ENCODE measurements around the gene PRPF8. TPM values are rescaled to one million over a fixed set of nuclear protein-coding genes. Genes with fewer than 3 reads are reported as not detected.
A peak's percentile ranks its signal among the peaks of the same experiment; 100 is the strongest.

PRPF8 gene
- total RNA-seq, 1 donor from 2014 or later: 321 TPM

DNA sequence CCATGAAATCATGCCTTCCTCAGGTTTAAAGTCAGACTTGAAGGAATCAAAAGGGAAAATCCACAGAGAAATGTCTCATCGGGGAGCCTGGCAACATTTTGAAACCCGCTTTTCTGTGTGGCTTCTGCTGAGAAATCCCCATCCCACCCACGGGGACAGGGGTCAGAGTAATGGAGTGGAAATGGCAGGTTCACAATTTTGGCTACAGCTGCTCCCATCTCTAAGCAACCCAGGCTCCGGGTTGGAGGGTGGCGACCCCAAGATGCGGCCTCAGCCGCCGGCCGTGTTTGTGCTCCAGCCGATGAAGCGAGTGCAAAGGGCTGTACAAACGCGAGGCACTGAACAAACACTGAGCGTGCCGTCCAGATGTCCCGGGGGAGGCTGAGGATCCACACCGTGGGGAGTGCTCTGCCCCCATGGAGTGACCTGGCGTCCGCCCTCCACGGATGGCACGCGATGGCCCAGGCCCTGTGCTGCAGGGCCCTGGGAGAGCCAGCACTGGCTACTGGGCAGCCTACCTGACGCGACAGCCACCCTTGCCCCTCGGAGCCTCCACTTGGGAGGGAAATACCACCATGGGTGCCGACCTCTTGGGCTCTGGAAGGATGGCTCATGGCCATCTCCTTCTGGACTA lies 78.2 kb downstream of the PRPF8 start:
- Mint-ChIP-seq H3K27ac (no peak overlapping the region), H3K27me3 (no peaks in the 10 kb centered on the region), H3K36me3 (no peaks in the 10 kb centered on the region), H3K4me3 (no peak overlapping the region), H3K9me3 (no peaks in the 10 kb centered on the region), H3K4me1 (ENCODE audit: unreplicated experiment) (peaks cover 9% of the 10 kb centered on the region)
- TF ChIP-seq, protein P1, sequence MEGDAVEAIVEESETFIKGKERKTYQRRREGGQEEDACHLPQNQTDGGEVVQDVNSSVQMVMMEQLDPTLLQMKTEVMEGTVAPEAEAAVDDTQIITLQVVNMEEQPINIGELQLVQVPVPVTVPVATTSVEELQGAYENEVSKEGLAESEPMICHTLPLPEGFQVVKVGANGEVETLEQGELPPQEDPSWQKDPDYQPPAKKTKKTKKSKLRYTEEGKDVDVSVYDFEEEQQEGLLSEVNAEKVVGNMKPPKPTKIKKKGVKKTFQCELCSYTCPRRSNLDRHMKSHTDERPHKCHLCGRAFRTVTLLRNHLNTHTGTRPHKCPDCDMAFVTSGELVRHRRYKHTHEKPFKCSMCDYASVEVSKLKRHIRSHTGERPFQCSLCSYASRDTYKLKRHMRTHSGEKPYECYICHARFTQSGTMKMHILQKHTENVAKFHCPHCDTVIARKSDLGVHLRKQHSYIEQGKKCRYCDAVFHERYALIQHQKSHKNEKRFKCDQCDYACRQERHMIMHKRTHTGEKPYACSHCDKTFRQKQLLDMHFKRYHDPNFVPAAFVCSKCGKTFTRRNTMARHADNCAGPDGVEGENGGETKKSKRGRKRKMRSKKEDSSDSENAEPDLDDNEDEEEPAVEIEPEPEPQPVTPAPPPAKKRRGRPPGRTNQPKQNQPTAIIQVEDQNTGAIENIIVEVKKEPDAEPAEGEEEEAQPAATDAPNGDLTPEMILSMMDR (conservative IDR thresholded peaks at IDR 0.05): no peak
- DNase-seq (ENCODE audit: extremely low spot score, unreplicated experiment): no peak

DNA sequence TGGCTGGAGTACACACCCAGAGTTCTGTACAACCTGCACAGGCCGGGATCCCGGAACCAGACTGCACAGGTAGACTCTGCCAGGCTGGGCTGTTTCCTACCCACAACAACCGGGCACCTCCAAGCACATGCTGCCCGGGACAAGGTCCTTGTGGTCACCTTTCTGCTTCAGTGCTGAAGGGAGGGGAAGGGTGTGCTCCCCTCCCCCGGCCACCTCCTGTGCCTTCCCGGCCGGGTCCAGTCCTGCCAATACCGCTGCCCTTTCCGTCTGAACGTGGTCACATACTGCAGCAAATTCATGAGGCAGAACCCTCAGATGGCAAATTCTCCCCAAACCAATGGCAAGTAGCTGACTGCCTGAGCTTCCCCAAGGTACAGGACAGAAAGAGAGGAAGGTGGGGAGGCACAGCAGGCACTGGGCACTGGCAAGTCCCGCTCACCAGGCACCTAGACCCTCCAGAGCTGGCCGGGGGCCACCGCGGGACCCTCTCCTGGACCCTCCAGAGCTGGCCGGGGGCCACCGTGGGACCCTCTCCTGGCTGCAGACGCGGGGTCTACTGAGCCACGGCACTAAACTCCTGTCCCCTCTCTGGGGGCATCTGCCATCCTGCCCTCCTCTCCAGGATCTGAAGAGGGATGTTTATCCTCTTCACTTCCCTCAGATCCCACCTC lies 78.9 kb downstream of the PRPF8 start:
- TF ChIP-seq, protein P1 (conservative IDR thresholded peaks at IDR 0.05): no peak
- Mint-ChIP-seq H3K4me1 (ENCODE audit: unreplicated experiment) (peaks cover 9% of the 10 kb centered on the region), H3K27me3 (no peaks in the 10 kb centered on the region), H3K4me3 (no peak overlapping the region), H3K36me3 (no peaks in the 10 kb centered on the region), H3K9me3 (no peaks in the 10 kb centered on the region), H3K27ac (no peak overlapping the region)
- no peak for DNase-seq (ENCODE audit: extremely low spot score, unreplicated experiment)

DNA sequence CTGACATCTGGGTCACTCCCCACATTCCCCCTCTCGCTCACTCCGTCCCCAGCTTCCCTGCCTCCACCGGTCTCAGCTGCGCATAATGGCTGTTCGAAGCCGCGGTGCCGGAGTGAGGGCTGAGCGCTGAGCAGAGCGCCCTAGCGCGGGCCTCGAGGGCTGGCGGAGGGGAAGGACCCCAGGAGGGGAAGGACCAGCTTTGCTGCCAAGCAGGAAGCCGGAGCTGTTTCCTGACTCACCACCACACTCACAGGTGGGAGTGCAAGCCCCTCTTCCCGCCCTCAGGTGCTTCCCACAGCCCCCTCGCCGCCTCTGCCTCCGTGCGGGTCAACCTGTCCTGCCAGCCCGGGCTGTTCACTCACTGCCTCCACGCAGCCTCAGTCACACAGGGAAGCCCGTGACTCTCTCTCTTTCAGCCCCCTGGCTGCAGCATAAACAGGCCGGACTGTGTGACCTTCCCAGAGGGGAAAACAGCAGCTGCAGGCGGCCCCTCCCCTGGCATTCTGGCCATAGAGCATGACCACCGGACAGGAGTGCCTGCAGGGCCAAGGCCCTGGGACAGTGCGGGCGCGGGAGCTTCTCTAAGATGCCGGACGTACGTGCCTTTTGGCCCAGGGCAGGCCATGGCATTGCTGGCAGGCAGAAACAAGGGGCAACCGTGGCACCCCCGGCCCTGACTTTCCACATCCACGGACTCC lies 79.7 kb downstream of the PRPF8 start:
- TF ChIP-seq, protein P1 (conservative IDR thresholded peaks at IDR 0.05): no peak
- H3K4me3 Mint-ChIP-seq: no peak overlapping the region
- H3K36me3 Mint-ChIP-seq: no peaks in the 10 kb centered on the region

DNA sequence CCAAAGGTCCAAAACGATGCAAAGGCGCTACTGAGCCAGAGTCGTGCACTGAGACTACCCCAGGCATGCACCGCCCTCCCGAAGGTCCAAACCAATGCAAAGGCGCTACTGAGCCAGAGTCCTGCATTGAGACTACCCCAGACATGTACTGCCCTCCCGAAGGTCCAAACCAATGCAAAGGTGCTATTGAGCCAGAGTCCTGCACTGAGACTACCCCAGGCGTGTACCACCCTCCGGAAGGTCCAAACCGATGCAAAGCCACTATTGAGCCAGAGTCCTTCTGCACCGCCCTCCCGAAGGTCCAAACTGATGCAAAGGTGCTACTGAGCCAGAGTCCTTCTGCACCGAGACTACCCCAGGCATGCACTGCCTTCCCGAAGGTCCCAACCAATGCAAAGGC lies 83.1 kb downstream of the PRPF8 start:
- no peaks in the 10 kb centered on the region for H3K27me3 Mint-ChIP-seq
- no peaks in the 10 kb centered on the region for H3K36me3 Mint-ChIP-seq
- no peaks in the 10 kb centered on the region for H3K9me3 Mint-ChIP-seq
- TF ChIP-seq, protein P1 (conservative IDR thresholded peaks at IDR 0.05): no peak
- peaks cover 9% of the 10 kb centered on the region for H3K4me1 Mint-ChIP-seq (ENCODE audit: unreplicated experiment)
- H3K27ac Mint-ChIP-seq: no peak overlapping the region
- H3K4me3 Mint-ChIP-seq: no peak overlapping the region
- DNase-seq (ENCODE audit: extremely low spot score, unreplicated experiment): no peak

More for the DNA sequence above, 79.7 kb downstream of the PRPF8 start:
- Mint-ChIP-seq H3K9me3 (no peaks in the 10 kb centered on the region), H3K27me3 (no peaks in the 10 kb centered on the region), H3K4me1 (ENCODE audit: unreplicated experiment) (peaks cover 9% of the 10 kb centered on the region), H3K27ac (peak overlapping the region; percentile 51)
- DNase-seq (ENCODE audit: extremely low spot score, unreplicated experiment): no peak

Other genes starting within 250 kb of the PRPF8 start
- gene CRK, start 228.6 kb downstream of the PRPF8 start, total RNA-seq (ENCODE audit: low replicate concordance): 49.5 and 53.6 TPM in 2 replicates
- gene MYO1C, start 192.2 kb downstream of the PRPF8 start, total RNA-seq (ENCODE audit: low replicate concordance): 73.6 and 132 TPM in 2 replicates
- gene INPP5K, start 168.3 kb downstream of the PRPF8 start, total RNA-seq (ENCODE audit: low replicate concordance): 21.2 and 29.7 TPM in 2 replicates
- gene PITPNA, start 122.1 kb downstream of the PRPF8 start, total RNA-seq (ENCODE audit: low replicate concordance): 64.5 and 76.1 TPM in 2 replicates
- 23.5 and 28.6 TPM in 2 replicates for gene SLC43A2, start 56.0 kb downstream of the PRPF8 start, total RNA-seq (ENCODE audit: low replicate concordance)
- gene SCARF1, start 39.1 kb downstream of the PRPF8 start, total RNA-seq (ENCODE audit: low replicate concordance): 0.97 and 1.3 TPM in 2 replicates
- 5.9 and 6.4 TPM in 2 replicates for gene RILP, start 35.0 kb downstream of the PRPF8 start, total RNA-seq (ENCODE audit: low replicate concordance)
- 4.0 and 4.3 TPM in 2 replicates for gene TLCD2, start 25.5 kb upstream of the PRPF8 start, total RNA-seq (ENCODE audit: low replicate concordance)
- 14.5 and 16.0 TPM in 2 replicates for gene WDR81, start 39.8 kb upstream of the PRPF8 start, total RNA-seq (ENCODE audit: low replicate concordance)
- gene SERPINF2, start 58.0 kb upstream of the PRPF8 start, total RNA-seq (ENCODE audit: low replicate concordance): 28.3 and 36.3 TPM in 2 replicates
- gene SERPINF1, start 77.2 kb upstream of the PRPF8 start, total RNA-seq (ENCODE audit: low replicate concordance): 9.6 and 98.8 TPM in 2 replicates
- gene SMYD4, start 145.0 kb upstream of the PRPF8 start, total RNA-seq (ENCODE audit: low replicate concordance): 18.0 and 22.5 TPM in 2 replicates
- gene RPA1, start 145.1 kb upstream of the PRPF8 start, total RNA-seq (ENCODE audit: low replicate concordance): 91.5 and 129 TPM in 2 replicates

Measured in type B pancreatic cell (in vitro differentiated cells).